HepG2 (cell line): ENCODE measurements around the gene PLEKHA6. TPM values are rescaled to one million over a fixed set of nuclear protein-coding genes. Genes with fewer than 3 reads are reported as not detected.
A peak's percentile ranks its signal among the peaks of the same experiment; 100 is the strongest.

ENCODE experiments used
- ATM ChIP-seq: fragments of 450-650 bp; IDR thresholded peaks from 2 replicates; pipeline ENCODE4 v1.7.1; 2017; ENCODE audit warnings: mild to moderate bottlenecking, borderline replicate concordance
- CBX2 ChIP-seq, 2 experiments: fragments of 200-600 bp in 1 of 2; sonication (generic); formaldehyde crosslinking in 1 of 2; IDR thresholded peaks; 2 replicates each; pipeline versions ENCODE4 v1.7.0 to v1.8.1; 2018 to 2022; ENCODE audit warnings: low read depth in 2 of 2, low read length in 1 of 2, mild to moderate bottlenecking in 1 of 2, missing genetic modification reagents in 1 of 2
- CEBPB ChIP-seq: IDR thresholded peaks from 2 replicates; pipeline ENCODE4 v1.6.1; 2011; ENCODE audit warnings: low read depth, low read length, improper control_type of control experiment, borderline replicate concordance
- DNMT1 ChIP-seq: sonication (generic); formaldehyde crosslinking; IDR thresholded peaks from 2 replicates; pipeline ENCODE4 v1.5.1; 2020; ENCODE audit warnings: mild to moderate bottlenecking, missing genetic modification reagents
- DPF2 ChIP-seq: sonication (generic); formaldehyde crosslinking; IDR thresholded peaks from 2 replicates; pipeline ENCODE4 v1.4.0; 2020; ENCODE audit warnings: mild to moderate bottlenecking, low read depth, missing genetic modification reagents, borderline replicate concordance
- EHMT2 ChIP-seq: fragments of 200-600 bp; sonication (generic); IDR thresholded peaks from 2 replicates; pipeline ENCODE4 v1.7.0; 2017; ENCODE audit warnings: antibody characterized with exemption, low read depth, low read length, borderline replicate concordance
- FOXP1 ChIP-seq, 2 experiments: fragments of 450-650 bp in 1 of 2; IDR thresholded peaks; 2 replicates each; pipeline ENCODE4 v1.6.1; 2017 to 2018; ENCODE audit warnings: antibody characterized with exemption in 1 of 2
- HOXA5 ChIP-seq: sonication (generic); formaldehyde crosslinking; IDR thresholded peaks from 2 replicates; pipeline ENCODE4 v1.4.0; 2020; ENCODE audit warnings: missing genetic modification reagents
- MED1 ChIP-seq: sonication (generic); formaldehyde crosslinking; IDR thresholded peaks from 2 replicates; pipeline ENCODE4 v1.4.0; 2020; ENCODE audit warnings: missing genetic modification reagents
- MED13 ChIP-seq: sonication (generic); formaldehyde crosslinking; IDR thresholded peaks from 2 replicates; pipeline ENCODE4 v1.5.0; 2020; ENCODE audit warnings: missing genetic modification reagents
- NFYB ChIP-seq: sonication (generic); formaldehyde crosslinking; IDR thresholded peaks from 2 replicates; pipeline ENCODE4 v1.4.0; 2020; ENCODE audit warnings: missing genetic modification reagents
- PLRG1 ChIP-seq: fragments of 450-650 bp; conservative IDR thresholded peaks from 2 replicates; pipeline ENCODE4 v1.6.1; 2016
- SAFB2 ChIP-seq: sonication (generic); formaldehyde crosslinking; IDR thresholded peaks from 2 replicates; pipeline ENCODE4 v1.5.1; 2020; ENCODE audit warnings: missing genetic modification reagents, low read depth, mild to moderate bottlenecking, borderline replicate concordance
- SNAPC2 ChIP-seq: sonication (generic); formaldehyde crosslinking; IDR thresholded peaks from 2 replicates; pipeline ENCODE4 v1.8.1; 2022; ENCODE audit warnings: mild to moderate bottlenecking, missing genetic modification reagents
- ZFP36 ChIP-seq: fragments of 150-350 bp; IDR thresholded peaks from 2 replicates; pipeline ENCODE4 v1.6.1; 2018; ENCODE audit warnings: borderline replicate concordance, low read length, low read depth; ENCODE audit not compliant: partially characterized antibody
- ZFP36L2 ChIP-seq: sonication (generic); formaldehyde crosslinking; IDR thresholded peaks from 2 replicates; pipeline ENCODE4 v1.4.0; 2020; ENCODE audit warnings: missing genetic modification reagents
- ZMYM2 ChIP-seq: sonication (generic); formaldehyde crosslinking; IDR thresholded peaks from 2 replicates; pipeline ENCODE4 v1.8.0; 2022; ENCODE audit warnings: mild to moderate bottlenecking, missing genetic modification reagents
- ZNF296 ChIP-seq: sonication (generic); formaldehyde crosslinking; conservative IDR thresholded peaks from 2 replicates; pipeline ENCODE4 v1.5.0; 2020; ENCODE audit warnings: mild to moderate bottlenecking, missing genetic modification reagents
- ZNF432 ChIP-seq: sonication (generic); formaldehyde crosslinking; IDR thresholded peaks from 2 replicates; pipeline ENCODE4 v1.5.0; 2020; ENCODE audit warnings: missing genetic modification reagents, mild to moderate bottlenecking, borderline replicate concordance
- polyA plus RNA-seq, 8 experiments: library from polyadenylated mRNA; depleted of rRNA in 3 of 8; stranded (reverse) in 7 of 8; unstranded in 1 of 8; fragments of >200 nt; fragmentation: Illumina TruSeq in 4 of 8; extraction: Trizol in 4 of 8; gene quantifications; 2 replicates each; pipeline versions ENCODE4 v1.2.1 to v1.2.3, GENCODE V29; 2011 to 2016; ENCODE audit warnings: low read depth in 4 of 8, missing spikeins in 1 of 8, mixed read lengths in 1 of 8; ENCODE audit not compliant: insufficient read depth in 1 of 8
- total RNA-seq, 5 experiments: library from RNA; depleted of rRNA; stranded (reverse); fragments of >200 nt; fragmentation: Illumina TruSeq; extraction: Trizol; gene quantifications; 2 replicates each; pipeline ENCODE4 v1.2.3, GENCODE V29; 2016; ENCODE audit warnings: low read depth in 1 of 5
- TF ChIP-seq, protein P1 (sequence below): sonication (generic); formaldehyde crosslinking; IDR thresholded peaks from 2 replicates; pipeline ENCODE4 v1.4.0; 2020; ENCODE audit warnings: mild to moderate bottlenecking, missing genetic modification reagents
- TF ChIP-seq, protein P2 (sequence below): sonication (generic); formaldehyde crosslinking; IDR thresholded peaks from 2 replicates; pipeline ENCODE4 v1.5.0; 2020; ENCODE audit warnings: mild to moderate bottlenecking, missing genetic modification reagents, moderate library complexity
- TF ChIP-seq, protein P3 (sequence below): fragments of 450-650 bp; IDR thresholded peaks from 2 replicates; pipeline ENCODE4 v1.6.1; 2017; ENCODE audit warnings: mild to moderate bottlenecking

The PLEKHA6 gene
- total and polyA plus RNA-seq, 2 of the 13 experiments (the other 11 are each of a cell fraction or from before 2014, with no cell fraction given), result 5.3 to 11.4 TPM

DNA sequence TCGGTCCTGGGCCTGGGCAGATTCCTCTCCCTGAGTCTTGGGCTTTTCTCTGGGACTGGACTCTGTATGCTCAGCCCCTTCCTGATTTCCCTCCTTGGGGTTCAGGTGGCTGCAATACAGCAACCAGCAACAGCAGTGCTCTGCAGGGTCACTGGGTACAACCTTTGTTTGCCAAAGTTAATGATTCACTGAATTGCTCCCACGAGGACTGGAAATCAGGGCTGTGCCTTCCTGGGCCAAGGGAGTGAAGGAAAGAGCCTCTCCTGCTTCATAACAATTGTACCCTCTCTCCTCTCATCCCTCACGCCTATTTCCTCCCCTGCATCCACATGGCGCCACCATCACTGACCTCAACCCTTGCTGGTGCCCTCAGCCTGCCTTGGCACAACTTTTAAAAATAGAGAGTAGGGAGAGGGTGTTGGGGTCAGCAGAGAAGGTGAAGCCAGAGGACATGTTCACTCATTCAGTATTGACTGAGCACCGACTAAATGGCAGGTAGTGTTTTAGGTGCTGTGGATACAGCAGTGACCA, 93.2 kb downstream of the PLEKHA6 start (continued):
- TF ChIP-seq, protein P1, sequence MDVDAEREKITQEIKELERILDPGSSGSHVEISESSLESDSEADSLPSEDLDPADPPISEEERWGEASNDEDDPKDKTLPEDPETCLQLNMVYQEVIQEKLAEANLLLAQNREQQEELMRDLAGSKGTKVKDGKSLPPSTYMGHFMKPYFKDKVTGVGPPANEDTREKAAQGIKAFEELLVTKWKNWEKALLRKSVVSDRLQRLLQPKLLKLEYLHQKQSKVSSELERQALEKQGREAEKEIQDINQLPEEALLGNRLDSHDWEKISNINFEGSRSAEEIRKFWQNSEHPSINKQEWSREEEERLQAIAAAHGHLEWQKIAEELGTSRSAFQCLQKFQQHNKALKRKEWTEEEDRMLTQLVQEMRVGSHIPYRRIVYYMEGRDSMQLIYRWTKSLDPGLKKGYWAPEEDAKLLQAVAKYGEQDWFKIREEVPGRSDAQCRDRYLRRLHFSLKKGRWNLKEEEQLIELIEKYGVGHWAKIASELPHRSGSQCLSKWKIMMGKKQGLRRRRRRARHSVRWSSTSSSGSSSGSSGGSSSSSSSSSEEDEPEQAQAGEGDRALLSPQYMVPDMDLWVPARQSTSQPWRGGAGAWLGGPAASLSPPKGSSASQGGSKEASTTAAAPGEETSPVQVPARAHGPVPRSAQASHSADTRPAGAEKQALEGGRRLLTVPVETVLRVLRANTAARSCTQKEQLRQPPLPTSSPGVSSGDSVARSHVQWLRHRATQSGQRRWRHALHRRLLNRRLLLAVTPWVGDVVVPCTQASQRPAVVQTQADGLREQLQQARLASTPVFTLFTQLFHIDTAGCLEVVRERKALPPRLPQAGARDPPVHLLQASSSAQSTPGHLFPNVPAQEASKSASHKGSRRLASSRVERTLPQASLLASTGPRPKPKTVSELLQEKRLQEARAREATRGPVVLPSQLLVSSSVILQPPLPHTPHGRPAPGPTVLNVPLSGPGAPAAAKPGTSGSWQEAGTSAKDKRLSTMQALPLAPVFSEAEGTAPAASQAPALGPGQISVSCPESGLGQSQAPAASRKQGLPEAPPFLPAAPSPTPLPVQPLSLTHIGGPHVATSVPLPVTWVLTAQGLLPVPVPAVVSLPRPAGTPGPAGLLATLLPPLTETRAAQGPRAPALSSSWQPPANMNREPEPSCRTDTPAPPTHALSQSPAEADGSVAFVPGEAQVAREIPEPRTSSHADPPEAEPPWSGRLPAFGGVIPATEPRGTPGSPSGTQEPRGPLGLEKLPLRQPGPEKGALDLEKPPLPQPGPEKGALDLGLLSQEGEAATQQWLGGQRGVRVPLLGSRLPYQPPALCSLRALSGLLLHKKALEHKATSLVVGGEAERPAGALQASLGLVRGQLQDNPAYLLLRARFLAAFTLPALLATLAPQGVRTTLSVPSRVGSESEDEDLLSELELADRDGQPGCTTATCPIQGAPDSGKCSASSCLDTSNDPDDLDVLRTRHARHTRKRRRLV, result peak; percentile 53; the same call in 1 of the 2 replicates
- TF ChIP-seq, protein P2, sequence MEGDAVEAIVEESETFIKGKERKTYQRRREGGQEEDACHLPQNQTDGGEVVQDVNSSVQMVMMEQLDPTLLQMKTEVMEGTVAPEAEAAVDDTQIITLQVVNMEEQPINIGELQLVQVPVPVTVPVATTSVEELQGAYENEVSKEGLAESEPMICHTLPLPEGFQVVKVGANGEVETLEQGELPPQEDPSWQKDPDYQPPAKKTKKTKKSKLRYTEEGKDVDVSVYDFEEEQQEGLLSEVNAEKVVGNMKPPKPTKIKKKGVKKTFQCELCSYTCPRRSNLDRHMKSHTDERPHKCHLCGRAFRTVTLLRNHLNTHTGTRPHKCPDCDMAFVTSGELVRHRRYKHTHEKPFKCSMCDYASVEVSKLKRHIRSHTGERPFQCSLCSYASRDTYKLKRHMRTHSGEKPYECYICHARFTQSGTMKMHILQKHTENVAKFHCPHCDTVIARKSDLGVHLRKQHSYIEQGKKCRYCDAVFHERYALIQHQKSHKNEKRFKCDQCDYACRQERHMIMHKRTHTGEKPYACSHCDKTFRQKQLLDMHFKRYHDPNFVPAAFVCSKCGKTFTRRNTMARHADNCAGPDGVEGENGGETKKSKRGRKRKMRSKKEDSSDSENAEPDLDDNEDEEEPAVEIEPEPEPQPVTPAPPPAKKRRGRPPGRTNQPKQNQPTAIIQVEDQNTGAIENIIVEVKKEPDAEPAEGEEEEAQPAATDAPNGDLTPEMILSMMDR (CRISPR knock-in tag), result 0 out of 2 replicates have a peak, but pooled peaks have one; percentile 9
- no peak for TF ChIP-seq DNMT1
- TF ChIP-seq CEBPB, result 0 out of 2 replicates have a peak, but pooled peaks have one; percentile 3
- no peak for TF ChIP-seq ZFP36L2 (CRISPR knock-in tag)
- TF ChIP-seq CBX2 (IDR thresholded peaks at IDR 0.05; ENCODE audit: low read depth, low read length), result no peak
- no peak for TF ChIP-seq CBX2 (CRISPR knock-in tag; IDR thresholded peaks at IDR 0.05; ENCODE audit: low read depth)
- TF ChIP-seq ATM, result no peak
- TF ChIP-seq MED1 (CRISPR knock-in tag), result peak; percentile 39; the same call in 1 of the 2 replicates
- no peak for TF ChIP-seq MED13 (CRISPR knock-in tag)
- no peak for TF ChIP-seq SNAPC2 (CRISPR knock-in tag)
- no peak for TF ChIP-seq ZNF296 (CRISPR knock-in tag)
- no peak for TF ChIP-seq NFYB (CRISPR knock-in tag)
- no peak for TF ChIP-seq ZMYM2 (CRISPR knock-in tag)
- no peak for TF ChIP-seq FOXP1 (IDR thresholded peaks at IDR 0.05)
- TF ChIP-seq FOXP1 (CRISPR knock-in tag; IDR thresholded peaks at IDR 0.05), result peak; percentile 54; the same call in 1 of the 2 replicates
- peak; percentile 40 for TF ChIP-seq DPF2 (CRISPR knock-in tag)
- no peak for TF ChIP-seq ZFP36
- no peak for TF ChIP-seq PLRG1
- no peak for TF ChIP-seq EHMT2
- no peak; the same call in 1 of the 2 replicates for TF ChIP-seq SAFB2 (CRISPR knock-in tag)
- TF ChIP-seq, protein P3, sequence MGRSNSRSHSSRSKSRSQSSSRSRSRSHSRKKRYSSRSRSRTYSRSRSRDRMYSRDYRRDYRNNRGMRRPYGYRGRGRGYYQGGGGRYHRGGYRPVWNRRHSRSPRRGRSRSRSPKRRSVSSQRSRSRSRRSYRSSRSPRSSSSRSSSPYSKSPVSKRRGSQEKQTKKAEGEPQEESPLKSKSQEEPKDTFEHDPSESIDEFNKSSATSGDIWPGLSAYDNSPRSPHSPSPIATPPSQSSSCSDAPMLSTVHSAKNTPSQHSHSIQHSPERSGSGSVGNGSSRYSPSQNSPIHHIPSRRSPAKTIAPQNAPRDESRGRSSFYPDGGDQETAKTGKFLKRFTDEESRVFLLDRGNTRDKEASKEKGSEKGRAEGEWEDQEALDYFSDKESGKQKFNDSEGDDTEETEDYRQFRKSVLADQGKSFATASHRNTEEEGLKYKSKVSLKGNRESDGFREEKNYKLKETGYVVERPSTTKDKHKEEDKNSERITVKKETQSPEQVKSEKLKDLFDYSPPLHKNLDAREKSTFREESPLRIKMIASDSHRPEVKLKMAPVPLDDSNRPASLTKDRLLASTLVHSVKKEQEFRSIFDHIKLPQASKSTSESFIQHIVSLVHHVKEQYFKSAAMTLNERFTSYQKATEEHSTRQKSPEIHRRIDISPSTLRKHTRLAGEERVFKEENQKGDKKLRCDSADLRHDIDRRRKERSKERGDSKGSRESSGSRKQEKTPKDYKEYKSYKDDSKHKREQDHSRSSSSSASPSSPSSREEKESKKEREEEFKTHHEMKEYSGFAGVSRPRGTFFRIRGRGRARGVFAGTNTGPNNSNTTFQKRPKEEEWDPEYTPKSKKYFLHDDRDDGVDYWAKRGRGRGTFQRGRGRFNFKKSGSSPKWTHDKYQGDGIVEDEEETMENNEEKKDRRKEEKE, result no peak
- TF ChIP-seq ZNF432, result no peak
- no peak for TF ChIP-seq HOXA5 (CRISPR knock-in tag)
